Tibial nerve (tissue), 4 donors: ENCODE data around the gene PGC.

ENCODE experiments used
- CTCF ChIP-seq, 5 experiments: fragments of 200-600 bp in 3 of 5; fragments of 450-650 bp in 2 of 5; sonication (generic) in 3 of 5; IDR thresholded peaks; one replicate each; pipeline ENCODE4 v1.5.1; 2016 to 2019; ENCODE audit warnings: antibody characterized with exemption in 5 of 5, mild to moderate bottlenecking in 3 of 5, moderate library complexity in 2 of 5
- EP300 ChIP-seq, 2 donors: sonication (generic); formaldehyde crosslinking; IDR thresholded peaks; one replicate each; pipeline ENCODE4 v1.6.1; 2017; ENCODE audit warnings: antibody characterized with exemption in 2 of 2, mild to moderate bottlenecking in 1 of 2
- POLR2A ChIP-seq, 2 donors: fragments of 450-650 bp; IDR thresholded peaks; one replicate each; pipeline ENCODE4 v1.6.1; 2017; ENCODE audit warnings: antibody characterized with exemption in 2 of 2, mild to moderate bottlenecking in 2 of 2, moderate library complexity in 2 of 2

- TF ChIP-seq CTCF (IDR thresholded peaks at IDR 0.05) (no peak), POLR2A (IDR thresholded peaks at IDR 0.05) (no peak), EP300 (IDR thresholded peaks at IDR 0.05) (no peak)
These were observed 18.2 kb downstream of the PGC start for GRCh38 chr6:41728954-41729353.
